ENCODE measurements around the gene MYRIP. TPM values are rescaled to one million over a fixed set of nuclear protein-coding genes. Genes with fewer than 3 reads are reported as not detected.

Gene MYRIP
- total RNA-seq, 1 experiment from 2014 or later: 0.59 TPM

DNA sequence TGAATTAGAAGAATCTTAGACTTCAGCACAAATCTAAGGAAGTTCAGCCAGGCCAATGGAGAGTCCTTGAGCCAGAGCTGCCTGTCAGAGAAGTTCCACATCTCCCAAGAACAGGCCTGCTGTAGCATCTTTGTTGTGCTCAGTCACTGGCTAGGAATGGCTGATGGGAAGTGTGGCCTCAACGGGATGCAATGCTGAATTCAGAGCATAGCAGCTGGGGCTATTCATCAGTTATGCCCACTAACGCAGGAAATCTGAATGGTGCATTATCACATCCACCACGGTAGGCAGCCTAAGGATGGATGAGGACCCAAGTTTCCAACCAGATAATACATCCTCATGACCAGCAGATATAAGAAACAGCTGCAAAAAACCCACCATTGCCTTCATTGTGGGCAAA is 496.9 kb downstream of the MYRIP start:
- H3K4me3 ChIP-seq (ENCODE audit: low read depth, low read length): no peak overlapping the region
- H3K36me3 ChIP-seq (ENCODE audit: control insufficient read depth, insufficient read depth, low read length): no peaks in the 10 kb centered on the region
- H3K27me3 ChIP-seq (replicated peaks; ENCODE audit: control insufficient read depth, insufficient read depth, low read length): no peaks in the 10 kb centered on the region
- intact Hi-C loops (cut with micrococcal nuclease; ENCODE audit: unreplicated experiment): no loop called here
- H3K4me3 Mint-ChIP-seq (ENCODE audit: unreplicated experiment): no peak overlapping the region
- DNase-seq: no peak
- no peaks in the 10 kb centered on the region for H3K4me1 ChIP-seq
- H3K36me3 Mint-ChIP-seq (ENCODE audit: insufficient read depth, unreplicated experiment): peaks cover 10% of the 10 kb centered on the region
- CTCF ChIA-PET: no interaction called here
- no peak overlapping the region for H3K27ac Mint-ChIP-seq (ENCODE audit: unreplicated experiment)
- no peaks in the 10 kb centered on the region for H3K9me3 Mint-ChIP-seq (ENCODE audit: unreplicated experiment)
- H3K27me3 Mint-ChIP-seq (ENCODE audit: insufficient read depth, unreplicated experiment): no peaks in the 10 kb centered on the region
- POLR2A ChIA-PET: no interaction called here
- no TSS peak for BruUV-seq (replicated peaks)
- H3K4me1 Mint-ChIP-seq (ENCODE audit: low read depth, unreplicated experiment): no peaks in the 10 kb centered on the region
- no peaks in the 10 kb centered on the region for H3K9me3 ChIP-seq
- TF ChIP-seq, protein P1, sequence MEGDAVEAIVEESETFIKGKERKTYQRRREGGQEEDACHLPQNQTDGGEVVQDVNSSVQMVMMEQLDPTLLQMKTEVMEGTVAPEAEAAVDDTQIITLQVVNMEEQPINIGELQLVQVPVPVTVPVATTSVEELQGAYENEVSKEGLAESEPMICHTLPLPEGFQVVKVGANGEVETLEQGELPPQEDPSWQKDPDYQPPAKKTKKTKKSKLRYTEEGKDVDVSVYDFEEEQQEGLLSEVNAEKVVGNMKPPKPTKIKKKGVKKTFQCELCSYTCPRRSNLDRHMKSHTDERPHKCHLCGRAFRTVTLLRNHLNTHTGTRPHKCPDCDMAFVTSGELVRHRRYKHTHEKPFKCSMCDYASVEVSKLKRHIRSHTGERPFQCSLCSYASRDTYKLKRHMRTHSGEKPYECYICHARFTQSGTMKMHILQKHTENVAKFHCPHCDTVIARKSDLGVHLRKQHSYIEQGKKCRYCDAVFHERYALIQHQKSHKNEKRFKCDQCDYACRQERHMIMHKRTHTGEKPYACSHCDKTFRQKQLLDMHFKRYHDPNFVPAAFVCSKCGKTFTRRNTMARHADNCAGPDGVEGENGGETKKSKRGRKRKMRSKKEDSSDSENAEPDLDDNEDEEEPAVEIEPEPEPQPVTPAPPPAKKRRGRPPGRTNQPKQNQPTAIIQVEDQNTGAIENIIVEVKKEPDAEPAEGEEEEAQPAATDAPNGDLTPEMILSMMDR (IDR thresholded peaks at IDR 0.05; ENCODE audit: insufficient read depth in 1 of 2, low read depth in 1 of 2, low read length in 1 of 2, severe bottlenecking in 1 of 2, unreplicated experiment in 1 of 2): no peak

DNA sequence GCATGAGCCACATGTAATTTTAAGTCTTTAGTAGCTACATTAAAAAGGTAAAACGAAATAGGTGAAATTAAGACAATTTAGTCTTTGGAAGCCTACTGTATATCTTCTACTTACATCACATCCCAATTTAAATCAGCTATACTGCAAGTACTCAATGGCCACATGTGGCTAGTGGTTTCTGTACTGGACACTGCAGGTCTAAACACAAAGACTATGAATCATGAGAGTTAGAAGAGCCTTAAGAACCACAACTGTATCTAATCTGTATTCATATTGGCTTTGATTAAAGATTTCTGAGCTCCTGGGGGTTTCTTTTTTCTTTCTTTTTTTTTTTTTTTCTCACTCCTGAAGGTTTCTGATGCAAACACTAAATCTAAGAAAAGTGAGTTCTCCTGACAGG is 497.8 kb downstream of the MYRIP start:
- H3K36me3 ChIP-seq (ENCODE audit: control insufficient read depth, insufficient read depth, low read length): no peaks in the 10 kb centered on the region
- DNase-seq: no peak
- no peaks in the 10 kb centered on the region for H3K9me3 ChIP-seq
- intact Hi-C loops (cut with micrococcal nuclease; ENCODE audit: unreplicated experiment): no loop called here
- H3K27me3 ChIP-seq (replicated peaks; ENCODE audit: control insufficient read depth, insufficient read depth, low read length): no peaks in the 10 kb centered on the region
- POLR2A ChIA-PET: no interaction called here
- no peak overlapping the region for H3K4me3 ChIP-seq (ENCODE audit: low read depth, low read length)
- Mint-ChIP-seq H3K27me3 (ENCODE audit: insufficient read depth, unreplicated experiment) (no peaks in the 10 kb centered on the region), H3K36me3 (ENCODE audit: insufficient read depth, unreplicated experiment) (peaks cover 11% of the 10 kb centered on the region), H3K4me3 (ENCODE audit: unreplicated experiment) (no peak overlapping the region), H3K27ac (ENCODE audit: unreplicated experiment) (no peak overlapping the region), H3K9me3 (ENCODE audit: unreplicated experiment) (no peaks in the 10 kb centered on the region), H3K4me1 (ENCODE audit: low read depth, unreplicated experiment) (no peaks in the 10 kb centered on the region)
- CTCF ChIA-PET: no interaction called here
- TF ChIP-seq, protein P1 (IDR thresholded peaks at IDR 0.05; ENCODE audit: insufficient read depth in 1 of 2, low read depth in 1 of 2, low read length in 1 of 2, severe bottlenecking in 1 of 2, unreplicated experiment in 1 of 2): no peak
- no peaks in the 10 kb centered on the region for H3K4me1 ChIP-seq
- BruUV-seq (replicated peaks): no TSS peak

DNA sequence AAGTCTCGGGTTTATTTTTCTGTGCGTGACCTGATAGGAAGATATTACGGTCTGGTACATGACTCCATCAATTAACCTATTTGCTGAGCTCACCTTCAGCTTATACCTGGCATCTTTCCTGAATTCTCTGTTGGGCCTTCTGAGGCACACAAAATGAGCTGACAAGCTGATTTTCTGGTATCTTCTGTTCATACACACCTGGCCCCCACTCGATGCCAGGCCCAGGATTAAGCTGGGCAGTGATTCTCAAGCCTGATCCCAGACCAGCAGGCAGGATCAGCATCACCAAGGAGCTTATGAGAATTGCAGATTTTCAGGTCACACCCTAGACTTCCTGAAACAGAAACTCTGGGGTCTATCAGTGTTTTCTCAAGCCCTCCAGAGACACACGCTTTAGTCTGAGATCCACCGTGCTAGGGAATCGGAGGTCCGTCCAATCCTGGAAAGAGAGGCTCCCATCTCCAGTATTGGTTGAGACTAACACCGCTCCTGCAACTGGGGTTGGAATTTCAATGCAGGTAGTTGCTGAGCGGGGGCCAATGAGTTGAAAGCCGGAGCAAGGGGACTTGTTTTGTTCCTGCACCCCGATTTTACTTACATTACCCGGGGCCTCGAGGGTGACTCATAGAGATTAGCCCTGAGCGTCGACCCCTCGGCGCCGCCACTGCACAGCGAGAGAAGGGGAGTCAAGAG is 499.5 kb downstream of the MYRIP start:
- ChIA-PET POLR2A (interaction anchor here (0.5 to 1.0 kb wide), 7 partner anchors 9 to 1095 kb away, joined by 3 to 4 read pairs (median 3); partner anchors contain the start of genes ZNF619 and ZNF621), CTCF (interaction anchor here (1.0 to 1.5 kb wide), 4 partner anchors 9 to 197 kb away, joined by 3 to 15 read pairs (median 6); partner anchors contain the start of genes RPL14 and ZNF620)
- Mint-ChIP-seq H3K4me1 (ENCODE audit: low read depth, unreplicated experiment) (peaks cover 5% of the 10 kb centered on the region), H3K4me3 (ENCODE audit: unreplicated experiment) (peak overlapping the region; percentile 98), H3K27me3 (ENCODE audit: insufficient read depth, unreplicated experiment) (no peaks in the 10 kb centered on the region), H3K36me3 (ENCODE audit: insufficient read depth, unreplicated experiment) (peaks cover 19% of the 10 kb centered on the region), H3K27ac (ENCODE audit: unreplicated experiment) (peak overlapping the region; percentile 93), H3K9me3 (ENCODE audit: unreplicated experiment) (no peaks in the 10 kb centered on the region)
- Histone ChIP-seq H3K27me3 (replicated peaks; ENCODE audit: control insufficient read depth, insufficient read depth, low read length) (no peaks in the 10 kb centered on the region), H3K4me3 (ENCODE audit: low read depth, low read length) (peak overlapping the region; percentile 51), H3K36me3 (ENCODE audit: control insufficient read depth, insufficient read depth, low read length) (no peaks in the 10 kb centered on the region; the same call in 1 of the 2 replicates), H3K9me3 (no peaks in the 10 kb centered on the region), H3K4me1 (peaks cover 6% of the 10 kb centered on the region)
- no peak for DNase-seq
- intact Hi-C loops (cut with micrococcal nuclease; ENCODE audit: unreplicated experiment): loop anchor here (1.0 kb wide), 1 partner anchor 144 kb away; no protein-coding TSS in a partner anchor
- TSS peak; percentile 51 for BruUV-seq (replicated peaks)
- TF ChIP-seq, protein P1 (IDR thresholded peaks at IDR 0.05; ENCODE audit: insufficient read depth in 1 of 2, low read depth in 1 of 2, low read length in 1 of 2, severe bottlenecking in 1 of 2, unreplicated experiment in 1 of 2): no peak
